Activated naive CD4-positive, alpha-beta T cell treated with anti-CD3 and anti-CD28 coated beads, Interleukin-2, amount 50 U/mL, for 72 hours (primary cell): Measurements from ENCODE around the gene BACH2. TPM values are rescaled to one million over a fixed set of nuclear protein-coding genes. Genes with fewer than 3 reads are reported as not detected.

Experiments
- ATAC-seq, 2 donors: fragments of 150-1000 bp; cut with Tn5 transposase; 2 replicates each; pipeline ENCODE4 v1.10.0; 2021; ENCODE audit warnings: mild to moderate bottlenecking in 2 of 2, moderate library complexity in 2 of 2
- DNase-seq, 2 donors: peaks; one replicate each; pipeline ENCODE4 v3.0.0; 2021 to 2022; ENCODE audit warnings: low spot score in 2 of 2
- H3K27ac Mint-ChIP-seq, 2 donors: one replicate each; pipeline ENCODE4 v1.8.0; 2022; ENCODE audit warnings: mild to moderate bottlenecking in 2 of 2, mixed read lengths in 2 of 2
- H3K36me3 Mint-ChIP-seq, 2 donors: one replicate each; pipeline ENCODE4 v1.8.0; 2022; ENCODE audit warnings: mixed read lengths in 2 of 2
- H3K9me3 Mint-ChIP-seq, 2 donors: one replicate each; pipeline ENCODE4 v1.8.0; 2022; ENCODE audit warnings: mixed read lengths in 2 of 2
- total RNA-seq, 2 donors: library from RNA; stranded (reverse); gene quantifications; one replicate each; pipeline ENCODE4 v1.2.3, GENCODE V29; 2022

The BACH2 gene
- total RNA-seq, 2 donors from 2014 or later = 48.7 to 90.8 TPM

GRCh38 chr6:89886378-89887120 lies 410.1 kb downstream of the BACH2 start:
- no peak for ATAC-seq
- DNase-seq = no peak
- H3K9me3 Mint-ChIP-seq = no peaks in the 10 kb centered on the region
- H3K36me3 Mint-ChIP-seq = no peaks in the 10 kb centered on the region
- H3K27ac Mint-ChIP-seq = no peak overlapping the region
